GOT3 (cell line): ENCODE measurements around the gene AKAP6.

ENCODE experiments used
- DNase-seq: peaks from one replicate; lab custom pipeline; 2025; ENCODE audit warnings: mixed read lengths; lab: John Stamatoyannopoulos, UW

AKAP6 gene

GRCh38 chr14:32707742-32708500 lies 378.8 kb downstream of the AKAP6 start:
- DNase-seq = no peak

- no peak for DNase-seq
These were observed 379.9 kb downstream of the AKAP6 start for GRCh38 chr14:32709027-32709426.

- DNase-seq = no peak
These were observed 381.2 kb downstream of the AKAP6 start for GRCh38 chr14:32710231-32710671.

GRCh38 chr14:32710731-32711680 lies 381.9 kb downstream of the AKAP6 start:
- no peak for DNase-seq

GRCh38 chr14:32713856-32714255 lies 384.8 kb downstream of the AKAP6 start:
- DNase-seq = no peak

- DNase-seq = no peak
These were observed 390.5 kb downstream of the AKAP6 start for GRCh38 chr14:32719601-32720000.

GRCh38 chr14:32720927-32721326 lies 391.8 kb downstream of the AKAP6 start:
- DNase-seq = no peak

GRCh38 chr14:32722631-32723183 lies 393.6 kb downstream of the AKAP6 start:
- DNase-seq = no peak

- no peak for DNase-seq
These were observed 395.9 kb downstream of the AKAP6 start for GRCh38 chr14:32724867-32725471.

- no peak for DNase-seq
These were observed 397.4 kb downstream of the AKAP6 start for GRCh38 chr14:32726516-32726915.

- no peak for DNase-seq
These were observed 398.7 kb downstream of the AKAP6 start for GRCh38 chr14:32727832-32728231.

GRCh38 chr14:32728526-32728925 lies 399.4 kb downstream of the AKAP6 start:
- DNase-seq = no peak

- DNase-seq = no peak
These were observed 399.9 kb downstream of the AKAP6 start for GRCh38 chr14:32728976-32729375.

GRCh38 chr14:32731249-32731648 lies 402.2 kb downstream of the AKAP6 start:
- no peak for DNase-seq

- DNase-seq = no peak
These were observed 403.9 kb downstream of the AKAP6 start for GRCh38 chr14:32733015-32733414.

- no peak for DNase-seq
These were observed 405.2 kb downstream of the AKAP6 start for GRCh38 chr14:32734261-32734660.

- DNase-seq = no peak
These were observed 408.5 kb downstream of the AKAP6 start for GRCh38 chr14:32737621-32738020.

- no peak for DNase-seq
These were observed 409.2 kb downstream of the AKAP6 start for GRCh38 chr14:32738206-32738871.

GRCh38 chr14:32744811-32745445 lies 415.8 kb downstream of the AKAP6 start:
- DNase-seq = no peak

GRCh38 chr14:32754209-32754608 lies 425.1 kb downstream of the AKAP6 start:
- no peak for DNase-seq

GRCh38 chr14:32756173-32756572 lies 427.1 kb downstream of the AKAP6 start:
- no peak for DNase-seq
